Stimulated activated CD8-positive, alpha-beta memory T cell treated with anti-CD3 and anti-CD28 coated beads, Interleukin-12 subunit alpha, Interleukin-12 subunit beta, amount 100 ng/mL, for 4 hours (primary cell): ENCODE data around the gene LST1.
A peak's percentile ranks its signal among the peaks of the same experiment; 100 is the strongest.
"Not testable (repeated sequence)": the region's sequence is repeated elsewhere in the genome, so short reads cannot be mapped to it uniquely, and the experiment has no call there.

Experiments
- DNase-seq: peaks from one replicate; pipeline ENCODE4 v3.0.0-alpha.2; 2020; ENCODE audit warnings: low read depth

The LST1 gene

GRCh38 chr6:31580807-31581433, 5.2 kb upstream of the LST1 start:
- peak; percentile 80 for DNase-seq

- no peak for DNase-seq
These were observed 4.4 kb upstream of the LST1 start for GRCh38 chr6:31581434-31582229.

DNA sequence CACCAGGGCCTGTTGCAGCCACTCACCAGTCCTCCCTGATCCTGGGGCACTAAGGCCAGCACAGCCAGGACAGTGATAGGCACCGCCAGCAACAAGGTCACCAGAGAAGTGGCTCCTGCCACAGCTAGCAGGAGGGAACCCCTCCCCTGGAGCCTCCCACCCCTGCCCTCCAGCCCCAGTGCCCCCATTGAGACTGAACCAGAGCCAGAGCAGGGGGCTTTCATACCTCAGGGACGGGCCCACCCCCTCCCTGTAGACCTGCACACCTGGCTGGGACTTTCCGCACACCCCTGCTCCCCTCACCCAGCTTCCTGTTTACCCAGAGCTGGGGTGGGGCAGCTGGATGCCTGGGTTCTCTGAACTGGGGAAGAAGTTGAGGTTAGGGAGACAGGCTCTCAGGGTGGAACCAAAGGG, 3.8 kb upstream of the LST1 start, which contains the start of gene LTB:
Gene LTB, minus strand, starts transcription at position 195 of the 414 bp plus-strand sequence. Its CDS starts 7 bp downstream, at position 188.
- no peak for DNase-seq

- DNase-seq: no peak
These were observed 586 bp upstream of the LST1 start for GRCh38 chr6:31585491-31585890.

GRCh38 chr6:31586599-31587281, 663 bp downstream of the LST1 start:
- no peak for DNase-seq

DNA sequence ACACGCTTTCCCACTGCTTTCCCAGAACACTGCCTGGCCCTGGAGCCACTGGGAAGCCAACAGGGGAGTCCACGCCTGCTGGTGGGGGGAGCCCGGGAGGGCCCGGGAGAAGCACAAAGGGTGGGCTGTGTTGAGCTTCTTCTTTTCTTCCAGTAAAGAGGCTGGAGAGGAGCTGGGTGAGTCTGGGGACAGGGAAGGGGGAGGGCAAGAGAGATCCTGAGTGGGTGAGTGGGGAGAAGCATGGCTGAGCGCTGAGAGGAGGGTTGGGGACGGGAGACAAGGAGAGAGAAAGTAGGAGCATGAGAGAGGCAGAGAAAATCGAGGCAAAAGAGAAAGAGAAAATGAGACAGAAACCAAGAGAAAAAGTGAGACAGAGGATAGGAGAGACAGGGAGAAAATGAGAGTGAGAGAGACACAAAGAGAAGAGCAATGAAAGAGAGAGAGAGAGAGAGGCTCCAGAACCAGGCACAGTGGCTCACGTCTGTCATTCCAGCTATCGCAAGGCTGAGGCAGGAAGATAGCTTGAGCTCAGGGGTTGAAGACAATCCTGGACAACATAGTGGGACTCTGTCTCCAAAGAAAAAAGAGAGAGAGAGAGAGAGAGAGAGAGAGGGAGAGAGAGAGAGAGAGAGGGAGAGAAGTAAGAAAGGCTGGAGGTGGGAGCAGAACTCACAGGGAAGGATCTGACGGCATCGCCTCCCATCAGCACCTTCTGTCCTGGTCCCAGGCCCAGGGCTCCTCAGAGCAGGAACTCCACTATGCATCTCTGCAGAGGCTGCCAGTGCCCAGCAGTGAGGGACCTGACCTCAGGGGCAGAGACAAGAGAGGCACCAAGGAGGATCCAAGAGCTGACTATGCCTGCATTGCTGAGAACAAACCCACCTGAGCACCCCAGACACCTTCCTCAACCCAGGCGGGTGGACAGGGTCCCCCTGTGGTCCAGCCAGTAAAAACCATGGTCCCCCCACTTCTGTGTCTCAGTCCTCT, 2.0 kb downstream of the LST1 start:
- DNase-seq: no peak

- no peak for DNase-seq
These were observed 3.0 kb downstream of the LST1 start for GRCh38 chr6:31588871-31589650.

- not testable (repeated sequence) for DNase-seq
These were observed 4.6 kb downstream of the LST1 start for GRCh38 chr6:31590691-31591090.

DNA sequence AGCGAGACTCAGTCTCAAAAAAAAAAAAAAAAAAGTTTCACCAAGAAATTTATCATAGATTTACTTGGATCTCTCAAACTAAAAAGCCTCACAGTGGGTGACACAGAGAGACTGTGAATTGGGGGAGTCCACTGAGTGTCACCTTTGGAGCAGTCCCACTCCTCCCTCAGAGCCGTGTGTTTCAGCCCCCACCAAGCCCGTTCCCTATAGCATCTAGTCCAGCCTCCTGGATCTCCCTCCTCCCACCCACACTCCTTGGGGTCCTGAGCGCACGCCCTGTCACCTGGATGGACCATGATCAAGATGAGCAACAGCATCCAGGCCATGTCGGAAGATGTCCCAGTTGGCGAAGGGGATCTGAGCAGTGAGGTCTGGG, 6.3 kb downstream of the LST1 start:
- no peak for DNase-seq

GRCh38 chr6:31597006-31597405, 10.9 kb downstream of the LST1 start:
- no peak for DNase-seq

- no peak for DNase-seq
These were observed 21.2 kb downstream of the LST1 start for GRCh38 chr6:31607317-31607716.

DNA sequence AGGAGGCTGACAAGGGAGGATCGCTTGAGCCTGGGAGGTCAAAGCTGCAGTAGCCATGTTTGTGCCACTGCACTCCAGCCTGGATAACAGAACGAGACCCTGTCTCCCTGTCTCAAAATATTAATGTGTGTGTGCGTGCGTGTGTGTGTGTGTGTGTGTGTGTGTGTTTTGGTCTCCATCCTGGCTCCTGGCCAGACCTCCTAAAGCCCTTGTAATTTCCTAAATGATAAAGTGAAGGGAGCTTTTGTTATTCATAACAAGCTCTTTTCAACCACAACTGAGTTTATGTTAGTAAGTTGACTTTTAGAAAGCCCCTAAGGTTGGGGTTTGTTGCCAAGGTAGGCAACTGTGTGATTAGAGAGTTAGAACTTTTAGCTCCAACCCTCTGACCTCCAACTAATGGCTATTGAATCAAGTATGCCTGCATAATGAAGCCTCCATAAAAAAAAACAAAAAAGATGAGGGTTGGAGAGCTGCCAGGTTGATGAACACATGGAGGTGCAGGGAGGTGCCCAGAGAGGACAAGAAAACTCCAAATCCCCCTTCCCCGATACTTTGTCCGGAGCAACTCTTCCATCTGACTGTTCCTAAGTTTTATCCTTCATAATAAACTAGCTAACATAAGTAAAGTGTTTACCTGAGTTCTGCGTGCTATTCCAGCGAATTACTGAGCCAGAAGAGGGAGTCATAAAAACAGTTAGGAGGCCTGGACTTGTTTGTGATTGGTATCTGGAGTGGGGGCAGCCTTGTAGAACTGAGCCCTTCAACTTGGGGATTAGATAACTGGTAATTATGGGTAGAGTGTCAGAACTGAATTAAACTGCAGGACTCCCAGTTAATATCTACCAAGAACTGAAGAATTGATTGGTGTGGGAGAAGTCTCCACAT, 23.7 kb downstream of the LST1 start:
- DNase-seq: no peak

- DNase-seq: no peak
These were observed 24.9 kb downstream of the LST1 start for GRCh38 chr6:31610968-31611367.

DNA sequence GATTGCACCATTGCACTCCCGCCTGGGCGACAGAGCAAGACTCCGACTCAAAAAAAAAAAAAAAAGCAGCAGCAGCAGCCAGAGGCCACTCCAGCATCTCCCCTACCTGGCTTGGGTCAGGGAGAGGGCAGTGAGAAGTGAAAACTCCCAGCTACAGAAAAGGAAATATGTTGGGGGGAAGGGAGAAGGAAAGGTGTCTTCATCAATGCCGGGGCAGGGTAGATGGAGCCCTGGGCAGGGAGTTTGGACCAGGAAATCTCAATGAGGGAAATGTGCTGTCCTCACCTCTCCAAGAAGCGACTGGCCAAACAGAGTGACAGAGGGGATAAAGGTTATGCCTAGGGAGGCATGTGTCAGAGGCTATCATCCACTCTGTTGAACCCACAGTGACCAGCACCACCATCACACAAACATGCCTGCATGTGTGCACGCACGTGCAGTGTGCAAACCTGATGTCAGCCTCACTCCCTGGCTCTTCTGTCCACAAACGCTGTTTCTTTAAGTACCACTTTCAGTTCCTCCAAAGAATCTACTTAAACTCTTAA, 28.1 kb downstream of the LST1 start:
- no peak for DNase-seq

GRCh38 chr6:31614684-31615578, 28.9 kb downstream of the LST1 start, which contains the start of gene AIF1:
Gene AIF1 (plus strand): TSS chr6:31615234. CDS start chr6:31615330, 96 bp downstream.
- no peak for DNase-seq

DNA sequence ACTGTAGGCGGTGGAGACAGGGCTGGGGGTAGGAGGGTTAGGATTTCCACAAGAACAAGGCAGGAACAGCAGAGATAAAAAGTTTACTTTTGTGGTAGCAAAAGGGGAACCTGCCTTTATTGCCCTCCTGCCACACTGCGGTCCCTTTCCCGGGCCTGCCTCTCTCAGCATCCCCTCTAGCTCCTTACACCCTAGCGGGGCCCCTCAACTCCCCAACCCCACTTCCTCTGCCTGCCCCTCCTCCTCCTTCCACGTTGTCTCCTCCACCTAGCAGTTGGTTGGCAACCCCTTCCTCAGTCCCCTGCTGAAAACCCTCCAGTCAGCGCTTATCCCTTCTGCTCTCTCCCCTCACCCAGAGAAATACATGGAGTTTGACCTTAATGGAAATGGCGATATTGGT, 29.7 kb downstream of the LST1 start:
- DNase-seq: no peak

DNA sequence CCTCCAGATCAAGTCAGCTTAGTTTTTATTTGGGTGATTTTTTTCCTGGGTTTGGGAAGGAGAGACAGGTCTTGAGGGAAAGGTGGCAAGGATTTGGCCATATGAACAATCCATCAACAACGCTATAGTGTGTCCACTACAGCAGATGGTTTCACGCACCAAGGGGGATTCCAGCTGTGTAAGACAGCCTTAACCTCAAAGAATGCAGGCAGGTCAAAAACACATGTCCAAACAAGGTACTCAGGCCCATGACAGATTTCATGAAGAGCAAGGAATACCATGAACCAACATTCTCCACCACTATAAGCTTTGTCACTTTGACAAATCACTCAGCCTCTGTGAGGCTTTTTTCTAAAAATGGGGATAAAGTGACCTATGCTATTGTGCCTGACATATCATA, 30.9 kb downstream of the LST1 start:
- no peak for DNase-seq

DNA sequence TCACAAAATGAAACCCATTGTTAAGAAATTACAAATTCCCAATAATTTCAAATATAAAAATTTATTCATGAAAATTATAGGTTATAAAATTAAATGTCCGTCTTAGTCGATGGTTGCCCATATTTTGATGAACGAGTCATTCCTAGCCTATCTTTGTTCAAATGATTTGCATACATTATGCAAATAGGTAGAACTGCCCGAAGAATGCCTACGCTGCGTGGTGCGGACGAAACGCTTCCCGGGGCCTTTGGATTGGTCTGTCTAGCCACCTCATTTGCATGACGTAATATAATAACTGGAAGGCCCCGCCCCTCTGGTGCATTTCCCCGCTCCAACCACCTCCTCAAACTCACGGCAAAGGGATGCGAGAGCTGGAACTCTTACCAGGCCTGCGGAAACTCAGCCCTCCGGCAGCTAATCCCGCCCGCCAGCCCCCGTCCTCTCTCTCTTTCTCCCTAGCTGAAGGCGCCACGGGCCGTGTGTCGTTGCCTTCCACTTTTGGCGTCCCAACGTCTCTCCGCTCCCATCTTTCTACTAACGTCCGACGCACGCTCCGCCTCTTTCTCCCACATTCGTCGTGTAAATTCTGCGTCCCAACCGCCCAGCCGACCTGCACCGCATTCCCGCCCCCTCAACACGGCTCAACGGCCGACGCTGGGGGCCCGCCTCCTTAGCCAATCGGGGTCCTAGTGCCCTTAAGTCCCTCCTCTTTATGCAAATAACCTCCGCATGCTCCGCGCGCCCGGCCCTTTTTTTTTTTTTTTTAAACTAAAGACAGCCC, 33.9 kb downstream of the LST1 start:
- DNase-seq: peak; percentile 90
